Measurements from ENCODE around the gene TMEM247. TPM values are rescaled to one million over a fixed set of nuclear protein-coding genes. Genes with fewer than 3 reads are reported as not detected.
"Not testable (repeated sequence)": the region's sequence is repeated elsewhere in the genome, so short reads cannot be mapped to it uniquely, and the experiment has no call there.

The TMEM247 gene
- total RNA-seq, 1 donor from 2014 or later: not detected

GRCh38 chr2:46518861-46519260 is 39.5 kb downstream of the TMEM247 start:
- TF ChIP-seq CTCF (IDR thresholded peaks at IDR 0.05): no peak
- H3K36me3 Mint-ChIP-seq (ENCODE audit: low read depth): peaks cover 22% of the 10 kb centered on the region
- peaks cover 31% of the 10 kb centered on the region for H3K9me3 Mint-ChIP-seq (ENCODE audit: low read depth)
- DNase-seq (ENCODE audit: low spot score): no peak
- no peaks in the 10 kb centered on the region for H3K27me3 Mint-ChIP-seq (ENCODE audit: low read depth)
- peaks cover 5% of the 10 kb centered on the region for H3K4me1 Mint-ChIP-seq (ENCODE audit: low read depth)
- no peak overlapping the region for H3K27ac Mint-ChIP-seq (ENCODE audit: unreplicated experiment)
- H3K4me3 Mint-ChIP-seq (ENCODE audit: unreplicated experiment): no peak overlapping the region

- no peak for DNase-seq (ENCODE audit: low spot score)
- peaks cover 5% of the 10 kb centered on the region for H3K4me1 Mint-ChIP-seq (ENCODE audit: low read depth)
- H3K4me3 Mint-ChIP-seq (ENCODE audit: unreplicated experiment): no peak overlapping the region
- peaks cover 31% of the 10 kb centered on the region for H3K9me3 Mint-ChIP-seq (ENCODE audit: low read depth)
- no peaks in the 10 kb centered on the region for H3K27me3 Mint-ChIP-seq (ENCODE audit: low read depth)
- no peak overlapping the region for H3K27ac Mint-ChIP-seq (ENCODE audit: unreplicated experiment)
- H3K36me3 Mint-ChIP-seq (ENCODE audit: low read depth): peaks cover 21% of the 10 kb centered on the region
- no peak for TF ChIP-seq CTCF (IDR thresholded peaks at IDR 0.05)
Observed at GRCh38 chr2:46519265-46519664, 39.9 kb downstream of the TMEM247 start.

GRCh38 chr2:46520130-46520711 is 40.9 kb downstream of the TMEM247 start:
- TF ChIP-seq CTCF (IDR thresholded peaks at IDR 0.05): no peak
- Mint-ChIP-seq H3K4me3 (ENCODE audit: unreplicated experiment) (no peak overlapping the region), H3K27me3 (ENCODE audit: low read depth) (no peaks in the 10 kb centered on the region), H3K9me3 (ENCODE audit: low read depth) (peaks cover 22% of the 10 kb centered on the region), H3K27ac (ENCODE audit: unreplicated experiment) (no peak overlapping the region), H3K36me3 (ENCODE audit: low read depth) (peaks cover 17% of the 10 kb centered on the region), H3K4me1 (ENCODE audit: low read depth) (peaks cover 5% of the 10 kb centered on the region)
- DNase-seq (ENCODE audit: low spot score): no peak

GRCh38 chr2:46521215-46521683 is 41.9 kb downstream of the TMEM247 start:
- H3K27me3 Mint-ChIP-seq (ENCODE audit: low read depth): no peaks in the 10 kb centered on the region
- no peak for TF ChIP-seq CTCF (IDR thresholded peaks at IDR 0.05)
- H3K4me3 Mint-ChIP-seq (ENCODE audit: unreplicated experiment): no peak overlapping the region
- no peak for DNase-seq (ENCODE audit: low spot score)
- H3K4me1 Mint-ChIP-seq (ENCODE audit: low read depth): peaks cover 5% of the 10 kb centered on the region
- H3K27ac Mint-ChIP-seq (ENCODE audit: unreplicated experiment): no peak overlapping the region
- H3K9me3 Mint-ChIP-seq (ENCODE audit: low read depth): peaks cover 11% of the 10 kb centered on the region
- H3K36me3 Mint-ChIP-seq (ENCODE audit: low read depth): peaks cover 8% of the 10 kb centered on the region

- H3K4me1 Mint-ChIP-seq (ENCODE audit: low read depth); H3K36me3 Mint-ChIP-seq (ENCODE audit: low read depth); H3K9me3 Mint-ChIP-seq (ENCODE audit: low read depth); DNase-seq (ENCODE audit: low spot score); H3K27me3 Mint-ChIP-seq (ENCODE audit: low read depth); H3K27ac Mint-ChIP-seq (ENCODE audit: unreplicated experiment); H3K4me3 Mint-ChIP-seq (ENCODE audit: unreplicated experiment): not testable (repeated sequence)
Observed at GRCh38 chr2:46522385-46522784, 43.0 kb downstream of the TMEM247 start.

- H3K27me3 Mint-ChIP-seq (ENCODE audit: low read depth): no peaks in the 10 kb centered on the region
- no peak overlapping the region for H3K27ac Mint-ChIP-seq (ENCODE audit: unreplicated experiment)
- H3K9me3 Mint-ChIP-seq (ENCODE audit: low read depth): no peaks in the 10 kb centered on the region
- no peak for DNase-seq (ENCODE audit: low spot score)
- no peak overlapping the region for H3K4me3 Mint-ChIP-seq (ENCODE audit: unreplicated experiment)
- peaks cover 2% of the 10 kb centered on the region for H3K36me3 Mint-ChIP-seq (ENCODE audit: low read depth)
- TF ChIP-seq CTCF (IDR thresholded peaks at IDR 0.05): no peak
- peaks cover 5% of the 10 kb centered on the region for H3K4me1 Mint-ChIP-seq (ENCODE audit: low read depth)
Observed at GRCh38 chr2:46525522-46526155, 46.3 kb downstream of the TMEM247 start.

Measured in chondrocyte (in vitro differentiated cells).